Eye (tissue), 1 donor: ENCODE data around the gene SMCO4.
A peak's percentile ranks its signal among the peaks of the same experiment; 100 is the strongest.
"Not testable (repeated sequence)": the region's sequence is repeated elsewhere in the genome, so short reads cannot be mapped to it uniquely, and the experiment has no call there.

Source experiments
- DNase-seq: peaks from one replicate; pipeline ENCODE4 v3.0.0-alpha.2; 2015

SMCO4 gene

DNA sequence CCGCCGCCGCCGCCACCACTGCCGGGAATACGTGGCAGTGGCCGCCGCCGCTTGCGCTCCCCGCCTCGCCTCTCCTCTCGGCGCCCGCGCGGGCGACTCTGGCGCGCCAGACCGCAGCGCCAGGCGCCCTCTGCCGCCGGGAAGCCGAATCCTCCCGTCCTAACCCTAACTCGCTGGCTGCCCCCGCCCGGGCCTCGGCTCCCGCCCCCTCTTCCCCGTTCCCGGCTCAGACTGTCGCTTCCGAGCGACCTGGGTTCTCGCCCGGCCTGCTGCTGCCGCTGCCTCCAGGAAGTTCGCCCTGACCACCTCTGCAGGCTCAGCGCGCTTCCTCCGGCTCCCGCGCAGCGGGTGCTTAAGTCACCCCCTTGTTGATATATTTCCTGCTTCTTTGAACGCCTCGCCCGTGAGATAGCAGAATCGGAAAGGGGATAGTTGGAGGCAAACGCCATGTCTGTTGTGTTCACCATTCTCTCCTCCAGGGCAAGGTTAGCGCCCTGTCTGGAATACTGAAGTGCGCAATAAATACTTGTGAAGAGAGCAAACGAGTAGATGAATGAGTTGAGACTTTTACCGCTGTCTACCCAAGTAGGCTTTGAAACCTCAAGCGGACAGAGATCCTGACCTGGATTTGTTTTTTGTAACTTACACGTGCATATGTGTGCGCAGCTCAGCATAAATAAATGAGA, at the start of gene SMCO4:
TSS of gene SMCO4 (minus strand) at position 100 of the 686 bp plus-strand sequence. CDS start 64,202 bp downstream, outside the sequence.
- DNase-seq: peak; percentile 92

DNA sequence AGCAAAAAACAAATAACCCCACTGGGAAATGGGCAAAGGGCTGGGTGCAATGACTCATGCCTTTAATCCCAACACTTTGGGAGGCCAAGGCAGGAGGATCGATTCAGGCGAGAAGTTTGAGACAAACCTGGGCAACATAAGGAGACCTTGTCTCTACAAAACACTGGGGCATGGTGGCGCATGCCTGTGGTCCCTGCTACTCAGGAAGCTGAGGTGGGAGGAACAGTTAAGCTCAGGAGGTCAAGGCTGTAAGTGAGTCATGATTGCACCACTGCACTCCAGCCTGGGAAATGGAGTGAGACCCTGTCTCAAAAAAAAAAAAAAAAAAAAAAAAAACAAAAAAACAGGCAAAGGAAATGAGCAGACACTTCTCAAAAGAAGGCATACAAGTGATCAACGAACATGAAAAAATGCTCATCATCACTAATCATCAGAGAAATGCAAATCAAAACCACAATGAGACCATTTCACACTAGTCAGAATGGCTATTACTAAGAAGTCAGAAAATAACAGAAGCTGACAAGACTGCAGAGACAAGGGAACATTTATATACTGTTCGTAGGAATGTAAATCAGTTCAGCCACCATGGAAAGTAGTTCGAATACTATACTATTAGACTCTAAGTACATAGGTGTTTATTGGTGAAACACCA, 48.2 kb upstream of the SMCO4 start:
- no peak for DNase-seq

- DNase-seq: no peak
Observed at GRCh38 chr11:93589347-93589746, 46.2 kb upstream of the SMCO4 start.

- DNase-seq: no peak
Observed at GRCh38 chr11:93587858-93588581, 44.8 kb upstream of the SMCO4 start.

GRCh38 chr11:93587425-93587824, 44.2 kb upstream of the SMCO4 start:
- not testable (repeated sequence) for DNase-seq

GRCh38 chr11:93585758-93586157, 42.6 kb upstream of the SMCO4 start:
- peak; percentile 20 for DNase-seq

DNA sequence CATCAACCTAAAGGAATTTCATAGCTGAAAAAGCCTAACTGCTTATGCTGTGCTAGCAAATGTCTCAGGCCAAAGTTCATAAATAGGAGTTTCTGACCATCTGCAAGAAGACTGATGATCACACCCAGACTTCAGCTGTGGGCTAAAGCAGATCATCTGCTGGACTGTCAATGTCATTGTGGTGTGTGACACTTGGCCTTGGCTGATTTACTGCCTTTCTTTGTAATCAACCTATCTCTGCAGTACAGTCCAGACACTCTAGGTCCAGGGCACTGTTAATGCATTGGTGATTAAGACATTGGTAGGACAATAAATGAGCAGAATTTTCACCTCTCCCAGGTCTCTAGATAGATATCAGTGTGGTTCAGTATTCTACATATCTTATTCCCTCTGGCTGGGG, 40.3 kb upstream of the SMCO4 start:
- DNase-seq: no peak

DNA sequence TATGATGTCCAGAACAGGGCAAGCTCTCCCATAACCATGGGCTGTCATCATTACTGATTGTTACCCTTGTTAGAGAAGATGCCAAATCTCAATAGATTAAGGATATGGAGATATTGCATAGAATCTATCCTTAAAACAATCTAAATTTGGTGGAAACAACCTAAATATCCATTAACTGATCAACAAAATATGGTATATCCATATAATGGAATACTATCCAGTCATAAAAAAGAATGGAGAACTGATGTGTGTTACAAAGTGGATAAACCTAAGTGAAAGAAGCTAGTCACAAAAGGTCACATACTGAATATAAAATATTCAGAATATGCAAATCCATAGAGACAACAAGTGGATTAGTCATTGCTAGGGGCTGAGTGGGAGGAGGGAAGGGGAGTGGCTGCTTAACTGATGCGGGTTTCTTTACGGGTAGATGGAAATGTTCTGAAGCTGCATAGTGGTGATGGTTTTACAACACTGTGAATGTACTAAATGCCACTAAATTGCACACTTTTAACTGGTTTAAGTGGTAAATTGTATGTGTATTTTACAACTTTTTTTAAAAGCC, 36.1 kb upstream of the SMCO4 start:
- DNase-seq: no peak

DNA sequence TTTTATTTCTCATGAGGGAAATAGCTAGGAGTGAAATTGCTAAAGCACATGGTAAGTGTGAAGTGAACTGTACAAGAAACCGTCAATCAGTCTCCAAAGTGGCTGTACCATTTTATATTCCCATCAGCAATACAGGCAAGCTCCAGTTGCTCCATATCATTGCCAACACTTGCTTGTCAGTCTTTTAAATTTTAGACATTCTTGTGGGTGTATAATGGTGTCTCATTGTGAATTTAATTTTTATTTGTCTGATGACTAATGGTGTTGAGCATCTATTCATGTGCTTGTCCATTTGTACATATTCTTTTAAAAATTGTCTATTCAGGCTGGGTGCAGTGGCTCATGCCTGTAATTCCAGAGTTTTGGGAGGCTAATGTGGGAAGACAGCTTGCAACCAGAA, 34.1 kb upstream of the SMCO4 start:
- no peak for DNase-seq

DNA sequence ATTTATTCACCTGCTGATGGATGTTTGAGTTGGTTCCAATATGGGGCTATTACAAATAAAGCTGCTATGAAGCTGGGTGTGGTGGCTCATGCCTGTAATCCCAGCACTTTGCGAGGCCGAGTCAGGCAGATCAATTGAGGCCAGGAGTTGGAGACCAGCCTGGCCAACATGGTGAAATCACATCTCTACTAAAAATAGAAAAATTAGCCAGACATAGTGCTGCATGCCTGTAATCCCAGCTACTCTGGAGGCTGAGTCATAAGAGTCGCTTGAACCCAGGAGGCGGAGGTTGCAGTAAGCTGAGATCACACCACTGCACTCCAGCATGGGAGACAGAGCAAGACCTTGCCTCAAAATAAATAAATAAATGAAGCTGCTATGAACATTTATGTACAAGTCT, 33.7 kb upstream of the SMCO4 start:
- DNase-seq: not testable (repeated sequence)

GRCh38 chr11:93574638-93575220, 31.5 kb upstream of the SMCO4 start:
- DNase-seq: no peak

GRCh38 chr11:93573184-93573583, 30.0 kb upstream of the SMCO4 start:
- no peak for DNase-seq

GRCh38 chr11:93572621-93573020, 29.4 kb upstream of the SMCO4 start:
- no peak for DNase-seq

DNA sequence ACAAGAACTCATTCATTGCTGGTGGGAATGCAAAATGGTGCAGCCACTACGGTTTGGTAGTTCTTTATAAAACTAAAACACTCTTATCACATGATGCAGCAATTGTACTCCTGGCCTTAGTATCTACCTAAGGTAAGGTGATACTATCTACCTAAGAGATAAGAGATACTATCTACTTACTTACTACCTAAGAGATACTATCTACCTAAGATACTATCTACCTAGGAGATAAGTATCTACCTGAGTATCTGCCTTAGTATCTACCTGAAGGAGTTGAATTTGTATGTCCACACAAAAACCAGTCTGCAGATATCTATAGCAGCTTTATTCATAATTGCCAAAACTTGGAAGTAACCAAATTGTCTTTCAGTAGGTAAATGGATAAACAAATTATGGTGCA, 29.0 kb upstream of the SMCO4 start:
- DNase-seq: no peak

DNA sequence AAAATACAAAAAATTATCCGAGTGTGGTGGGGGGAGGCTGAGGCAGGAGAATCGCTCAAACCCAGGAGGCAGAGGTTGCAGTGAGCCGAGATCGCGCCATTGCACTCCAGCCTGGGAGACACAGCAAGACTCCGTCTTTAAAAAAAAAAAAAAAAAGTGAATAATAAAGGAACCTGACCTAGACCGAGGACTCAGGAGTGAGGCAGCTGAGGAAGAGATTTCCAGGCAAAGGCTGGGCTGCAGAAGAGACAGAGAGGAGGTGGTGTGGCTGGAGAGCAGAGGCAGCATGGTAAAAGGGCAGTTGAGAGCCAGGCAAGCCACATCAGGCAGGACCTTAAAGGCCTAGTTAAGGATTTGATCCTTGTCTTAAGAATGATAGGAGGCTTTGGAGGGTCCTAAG, 28.4 kb upstream of the SMCO4 start:
- DNase-seq: no peak

DNA sequence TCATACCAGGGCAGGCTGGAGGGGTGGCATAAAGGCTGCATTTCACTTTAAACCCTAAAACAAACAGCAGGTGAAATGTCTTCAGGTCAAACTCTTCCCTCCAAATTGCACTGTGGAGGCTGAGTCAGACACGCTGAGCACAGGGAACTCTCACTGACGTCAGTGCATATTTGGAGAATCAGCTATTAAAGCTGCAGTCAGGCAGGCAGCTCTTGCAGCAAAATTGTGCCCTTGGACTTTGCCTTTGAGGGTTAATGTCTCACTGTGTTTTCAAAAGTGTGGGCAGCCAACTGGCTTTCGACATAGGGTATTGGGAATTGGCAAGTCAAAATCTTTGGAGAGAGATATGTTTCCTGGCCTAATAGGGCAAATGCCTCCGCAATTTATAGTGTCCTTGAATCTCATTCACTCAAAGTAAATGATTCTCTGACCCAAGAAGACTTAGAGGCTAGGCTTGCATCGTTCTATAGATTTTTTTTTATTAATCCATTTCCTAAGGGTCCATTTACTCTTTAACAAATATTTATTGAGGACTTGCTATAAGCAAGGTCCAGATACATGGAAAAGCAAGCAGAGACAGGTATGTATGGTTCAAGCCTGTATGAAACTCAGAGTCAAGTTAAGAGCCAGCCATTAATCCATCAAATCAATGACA, 27.7 kb upstream of the SMCO4 start:
- peak; percentile 25 for DNase-seq

- DNase-seq: no peak
Observed at GRCh38 chr11:93569496-93569895, 26.3 kb upstream of the SMCO4 start.

DNA sequence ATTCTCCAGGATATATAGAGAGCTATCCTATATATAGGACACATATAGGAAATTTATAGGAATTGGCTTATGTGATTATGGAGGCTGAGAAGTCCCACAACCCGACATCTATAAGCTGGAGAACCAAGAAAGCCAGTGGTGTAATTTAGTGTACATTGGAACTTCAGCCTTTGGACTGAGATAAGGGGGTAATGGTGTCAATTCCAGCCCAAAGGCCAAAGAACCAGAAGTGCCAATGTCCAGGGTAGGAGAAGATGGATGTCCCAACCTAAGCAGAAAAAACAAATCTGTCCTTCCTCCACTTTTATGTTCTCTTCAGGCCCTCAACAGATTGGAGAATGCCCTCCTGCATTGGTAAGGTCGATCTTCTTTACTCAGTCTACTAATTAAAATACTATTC, 25.5 kb upstream of the SMCO4 start:
- no peak for DNase-seq

DNA sequence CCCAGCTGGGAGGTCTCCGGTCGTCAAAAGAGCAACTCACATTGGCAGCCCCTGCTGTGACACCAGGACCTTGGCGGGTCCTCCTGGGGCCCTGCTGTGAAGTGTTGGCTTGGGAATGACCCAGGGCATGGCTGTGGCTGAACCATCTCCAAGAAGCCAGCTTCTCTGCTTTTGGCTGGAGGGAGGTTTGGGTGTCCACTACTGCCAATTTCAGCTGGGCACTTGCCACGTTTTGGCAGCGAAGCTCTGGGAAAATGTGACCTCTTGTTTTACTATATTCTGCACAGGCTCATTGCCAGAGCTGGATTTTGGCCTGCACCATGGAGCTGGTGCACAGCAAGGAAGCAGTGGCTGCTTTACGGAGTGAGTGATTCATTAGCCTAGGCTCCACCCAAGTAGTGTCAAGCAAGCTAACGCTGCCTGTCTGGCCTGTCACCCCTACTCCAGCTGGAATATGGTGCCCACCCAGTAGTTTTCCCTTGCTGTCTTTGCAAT, 24.3 kb upstream of the SMCO4 start:
- DNase-seq: no peak

GRCh38 chr11:93564895-93565294, 21.7 kb upstream of the SMCO4 start:
- no peak for DNase-seq

DNA sequence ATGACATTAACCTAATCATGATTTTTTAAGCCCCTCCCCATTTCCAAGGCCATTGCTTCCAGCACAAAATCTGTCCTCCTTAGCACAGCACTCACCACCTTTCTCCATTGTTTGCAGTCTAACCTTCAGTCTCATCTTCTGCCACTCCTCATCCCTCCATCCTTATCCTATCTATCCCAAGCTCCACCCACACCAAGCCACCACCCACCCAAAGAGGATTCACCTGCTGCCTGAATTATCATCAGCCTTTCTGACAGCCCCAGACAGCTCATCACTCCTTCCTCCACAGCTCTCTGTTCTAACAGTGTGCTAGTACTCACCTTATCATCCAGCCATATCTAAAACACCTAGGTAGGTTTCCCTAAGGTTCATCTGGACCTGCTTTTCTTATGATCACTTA, 20.7 kb upstream of the SMCO4 start:
- no peak for DNase-seq

- DNase-seq: no peak
Observed at GRCh38 chr11:93560199-93560932, 17.2 kb upstream of the SMCO4 start.
